ENCODE data around the gene DAP. TPM values are rescaled to one million over a fixed set of nuclear protein-coding genes. Genes with fewer than 3 reads are reported as not detected.

The DAP gene
- total RNA-seq, 1 donor from 2014 or later: 102 TPM

DNA sequence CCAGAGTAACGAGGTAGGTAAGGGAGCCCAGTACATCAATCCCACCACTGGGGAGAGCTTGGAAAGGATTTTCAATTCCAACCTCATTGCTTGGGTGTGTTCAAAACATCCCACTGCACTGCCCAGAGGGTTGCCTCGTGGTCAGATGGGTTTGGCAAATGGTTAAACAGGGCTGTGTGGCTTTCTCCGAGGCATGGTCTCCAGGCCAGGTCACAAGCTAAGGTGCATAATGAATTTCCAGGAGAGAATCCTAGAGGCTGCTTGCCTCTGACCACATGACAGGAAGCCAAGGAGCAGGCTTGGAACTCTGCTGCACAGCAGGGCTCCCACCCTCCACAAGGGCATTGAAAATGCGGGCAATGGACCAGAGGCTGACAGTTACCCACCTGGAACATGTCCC, 51.6 kb downstream of the DAP start:
- Mint-ChIP-seq H3K4me1 (ENCODE audit: unreplicated experiment) (peaks cover 26% of the 10 kb centered on the region), H3K36me3 (peaks cover 36% of the 10 kb centered on the region), H3K4me3 (no peak overlapping the region), H3K9me3 (no peaks in the 10 kb centered on the region), H3K27ac (no peak overlapping the region), H3K27me3 (no peaks in the 10 kb centered on the region)
- TF ChIP-seq CTCF (conservative IDR thresholded peaks at IDR 0.05): no peak
- no peak for DNase-seq (ENCODE audit: extremely low spot score, unreplicated experiment)

DNA sequence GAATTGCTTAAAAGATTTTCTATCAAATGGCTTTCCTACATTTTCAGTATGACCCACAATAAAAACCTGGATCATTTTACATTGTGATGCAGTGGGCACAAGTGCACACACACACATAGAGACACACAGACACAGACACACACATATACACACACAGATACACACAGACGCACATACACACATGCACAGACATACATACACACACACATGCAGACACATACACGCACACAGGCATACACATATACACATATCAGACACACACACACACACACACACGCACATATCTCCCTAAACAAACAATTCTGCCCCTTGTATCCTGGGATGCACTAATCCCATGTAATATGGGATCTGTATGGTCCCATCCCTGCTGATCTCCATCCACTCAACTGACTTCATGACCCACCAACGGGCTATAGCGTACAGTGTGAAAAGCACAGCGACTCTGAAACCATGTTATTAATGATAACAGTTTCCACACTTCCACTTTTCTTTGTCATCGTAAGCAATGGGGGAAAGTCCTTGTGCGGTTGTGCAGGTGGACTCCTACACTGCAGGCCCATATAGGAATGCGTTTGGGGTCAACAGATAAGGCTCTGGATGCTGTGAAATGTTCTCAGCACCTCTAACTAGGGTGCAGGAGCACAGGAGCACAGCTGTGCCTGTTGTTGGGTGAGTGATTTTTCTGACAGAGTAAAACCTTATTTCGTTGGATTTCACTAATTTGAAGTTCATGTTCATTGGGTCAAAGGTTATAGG, 52.7 kb downstream of the DAP start:
- peaks cover 28% of the 10 kb centered on the region for H3K36me3 Mint-ChIP-seq
- TF ChIP-seq CTCF (conservative IDR thresholded peaks at IDR 0.05): no peak
- H3K27me3 Mint-ChIP-seq: no peaks in the 10 kb centered on the region
- peaks cover 26% of the 10 kb centered on the region for H3K4me1 Mint-ChIP-seq (ENCODE audit: unreplicated experiment)
- no peaks in the 10 kb centered on the region for H3K9me3 Mint-ChIP-seq
- no peak overlapping the region for H3K4me3 Mint-ChIP-seq
- DNase-seq (ENCODE audit: extremely low spot score, unreplicated experiment): no peak
- no peak overlapping the region for H3K27ac Mint-ChIP-seq

GRCh38 chr5:10707198-10708142, 53.6 kb downstream of the DAP start:
- peaks cover 22% of the 10 kb centered on the region for H3K4me1 Mint-ChIP-seq (ENCODE audit: unreplicated experiment)
- H3K36me3 Mint-ChIP-seq: peaks cover 19% of the 10 kb centered on the region
- H3K27me3 Mint-ChIP-seq: no peaks in the 10 kb centered on the region
- no peak for TF ChIP-seq CTCF (conservative IDR thresholded peaks at IDR 0.05)
- no peak for DNase-seq (ENCODE audit: extremely low spot score, unreplicated experiment)
- no peak overlapping the region for H3K4me3 Mint-ChIP-seq
- peak overlapping the region; percentile 68 for H3K27ac Mint-ChIP-seq
- H3K9me3 Mint-ChIP-seq: no peaks in the 10 kb centered on the region

DNA sequence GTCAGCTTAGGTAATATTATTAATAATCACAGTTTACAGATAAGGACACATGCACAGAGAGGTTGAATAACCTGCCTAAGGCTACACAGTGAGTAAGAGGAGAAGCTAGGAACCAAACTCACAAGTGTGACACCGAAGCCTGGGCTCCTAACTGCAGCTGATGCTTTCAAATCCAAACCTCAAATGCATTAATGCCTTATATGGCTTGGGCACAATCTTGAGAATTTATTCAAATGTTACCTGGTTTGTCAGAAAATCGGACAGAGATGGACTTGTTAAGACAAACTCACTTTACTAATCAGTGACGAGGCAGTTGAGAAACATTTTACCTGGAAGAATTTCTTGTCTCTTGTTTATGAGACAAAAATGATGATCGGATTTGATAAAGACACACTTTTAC, 54.7 kb downstream of the DAP start:
- Mint-ChIP-seq H3K27me3 (no peaks in the 10 kb centered on the region), H3K9me3 (no peaks in the 10 kb centered on the region), H3K27ac (no peak overlapping the region), H3K36me3 (peaks cover 9% of the 10 kb centered on the region), H3K4me3 (no peak overlapping the region), H3K4me1 (ENCODE audit: unreplicated experiment) (peaks cover 28% of the 10 kb centered on the region)
- TF ChIP-seq CTCF (conservative IDR thresholded peaks at IDR 0.05): no peak
- DNase-seq (ENCODE audit: extremely low spot score, unreplicated experiment): no peak

DNA sequence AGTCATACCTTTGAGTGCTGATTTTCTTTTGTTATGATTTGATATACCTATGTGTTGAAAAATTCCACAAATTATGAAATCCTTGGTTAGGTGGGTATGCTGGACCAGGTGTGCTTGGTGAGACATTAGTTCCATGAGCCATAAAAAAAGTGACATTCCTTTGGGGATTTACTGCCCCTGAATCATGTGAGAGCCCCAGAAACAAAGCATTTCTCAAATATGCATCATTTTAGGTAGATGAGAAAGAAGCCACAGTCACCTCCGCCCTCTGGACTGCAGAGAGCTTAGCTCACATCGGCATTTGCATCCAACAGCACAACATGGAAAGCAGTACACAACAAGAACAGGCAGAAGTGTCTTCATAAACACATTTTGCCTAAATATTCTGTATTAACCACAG, 55.3 kb downstream of the DAP start:
- no peak for DNase-seq (ENCODE audit: extremely low spot score, unreplicated experiment)
- H3K4me3 Mint-ChIP-seq: no peak overlapping the region
- peaks cover 25% of the 10 kb centered on the region for H3K4me1 Mint-ChIP-seq (ENCODE audit: unreplicated experiment)
- no peaks in the 10 kb centered on the region for H3K27me3 Mint-ChIP-seq
- peaks cover 9% of the 10 kb centered on the region for H3K36me3 Mint-ChIP-seq
- no peaks in the 10 kb centered on the region for H3K9me3 Mint-ChIP-seq
- no peak for TF ChIP-seq CTCF (conservative IDR thresholded peaks at IDR 0.05)
- no peak overlapping the region for H3K27ac Mint-ChIP-seq

All from type B pancreatic cell (in vitro differentiated cells).